Measurements from ENCODE around the gene LMF1. TPM values are rescaled to one million over a fixed set of nuclear protein-coding genes. Genes with fewer than 3 reads are reported as not detected.
A peak's percentile ranks its signal among the peaks of the same experiment; 100 is the strongest.

LMF1 gene
- total RNA-seq, 6 experiments from 2014 or later, result 10.9 to 20.0 (median 13.8) TPM

DNA sequence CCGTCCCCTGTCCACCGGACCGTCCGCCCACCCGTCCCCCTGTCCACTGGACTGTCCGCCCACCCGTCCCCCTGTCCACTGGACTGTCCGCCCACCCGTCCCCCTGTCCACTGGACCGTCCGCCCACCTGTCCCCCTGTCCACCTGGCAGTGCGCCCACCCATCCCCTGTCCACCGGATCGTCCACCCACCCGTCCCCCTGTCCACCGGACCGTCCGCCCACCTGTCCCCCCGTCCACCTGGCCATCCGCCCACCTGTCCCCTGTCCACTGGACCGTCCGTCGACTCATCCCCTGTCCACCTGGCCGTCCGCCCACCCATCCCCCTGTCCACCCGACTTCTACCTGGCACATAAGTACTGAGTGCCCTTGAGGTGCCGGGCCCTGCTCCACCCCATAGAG is 76.6 kb downstream of the LMF1 start:
- no peak for TF ChIP-seq POLR2A (IDR thresholded peaks at IDR 0.05)
- TF ChIP-seq CTCF (IDR thresholded peaks at IDR 0.05), result no peak
- H3K27ac ChIP-seq, result no peak overlapping the region
- intact Hi-C loops (cut with DNase I), result no loop called here
- H3K27me3 ChIP-seq, result no peaks in the 10 kb centered on the region
- H3K36me3 ChIP-seq, result no peaks in the 10 kb centered on the region
- H3K9me3 ChIP-seq, result no peaks in the 10 kb centered on the region
- 74% methylated on average over 27 of the region's 27 CpGs for WGBS (ENCODE audit: insufficient coverage, low coverage, low lambda C conversion rate, missing lambda C conversion rate)
- H3K4me3 ChIP-seq, result no peak overlapping the region
- ATAC-seq (no peak), DNase-seq (peak in 1 of 3 donors; percentile 65)
- H3K4me1 ChIP-seq, result no peaks in the 10 kb centered on the region

DNA sequence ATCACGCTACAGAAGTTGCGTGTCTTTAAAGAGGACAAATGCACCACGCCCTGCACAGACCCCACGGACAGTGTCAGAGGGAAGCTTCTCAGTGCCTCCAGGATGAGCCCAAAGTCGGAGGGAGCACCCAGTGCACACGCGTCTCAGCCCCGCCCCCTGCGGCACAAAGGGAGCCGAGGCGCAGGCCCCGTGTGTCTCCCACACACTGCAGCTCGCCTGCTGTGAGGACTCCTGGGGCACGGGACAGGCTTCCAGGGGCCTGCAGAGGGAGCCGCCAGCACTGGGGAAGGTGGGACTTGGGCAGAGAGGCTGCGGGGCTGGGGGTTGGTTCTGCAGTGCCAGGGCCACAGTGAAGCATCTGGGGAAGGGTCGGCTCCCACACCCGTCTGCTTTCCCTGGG is 77.4 kb downstream of the LMF1 start:
- Histone ChIP-seq H3K27me3 (no peaks in the 10 kb centered on the region), H3K36me3 (no peaks in the 10 kb centered on the region), H3K9me3 (no peaks in the 10 kb centered on the region), H3K27ac (no peak overlapping the region), H3K4me3 (no peak overlapping the region), H3K4me1 (no peaks in the 10 kb centered on the region)
- WGBS (ENCODE audit: insufficient coverage, low coverage, low lambda C conversion rate, missing lambda C conversion rate), result 96% methylated on average over 4 of the region's 18 CpGs
- intact Hi-C loops (cut with DNase I), result no loop called here
- TF ChIP-seq CTCF (IDR thresholded peaks at IDR 0.05) (no peak), POLR2A (IDR thresholded peaks at IDR 0.05) (no peak)
- ATAC-seq, result no peak
- no peak for DNase-seq

DNA sequence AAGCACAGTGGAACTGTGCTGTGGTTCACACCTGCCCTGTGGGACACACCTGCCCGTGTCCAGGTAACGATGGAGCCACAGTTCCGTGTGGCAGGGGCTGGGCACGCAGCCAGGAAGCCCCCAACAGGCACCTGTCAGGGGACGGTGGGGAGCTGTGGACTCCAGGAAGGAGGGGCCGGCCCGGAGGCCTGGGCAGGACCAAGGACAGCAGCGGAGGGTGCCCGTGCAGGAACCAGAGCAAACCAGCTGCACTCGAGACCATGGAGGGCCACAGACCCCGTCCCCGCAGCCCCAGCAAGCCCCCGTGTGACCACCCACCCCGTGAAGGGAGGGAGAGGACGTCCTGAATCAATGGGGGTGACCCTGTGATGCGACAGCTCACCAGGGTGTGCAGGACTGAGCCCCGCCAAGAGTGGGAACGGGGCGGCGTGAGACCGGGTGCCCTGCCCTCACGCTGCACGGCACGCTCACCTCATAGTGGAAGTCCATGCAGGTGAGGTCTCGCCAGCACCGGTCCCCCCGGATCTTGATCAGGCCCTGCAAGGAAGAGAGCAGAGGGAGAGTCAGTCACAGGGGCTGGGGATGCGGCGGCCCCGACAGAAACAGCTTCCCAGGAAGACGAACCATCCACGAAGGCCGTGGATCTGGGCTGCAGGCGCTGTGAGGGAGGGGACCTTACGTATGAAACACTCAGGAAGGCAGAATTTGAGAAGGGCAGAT is 78.1 kb downstream of the LMF1 start:
- intact Hi-C loops (cut with DNase I), result no loop called here
- H3K27me3 ChIP-seq, result no peaks in the 10 kb centered on the region
- 97% methylated on average over 7 of the region's 35 CpGs for WGBS (ENCODE audit: insufficient coverage, low coverage, low lambda C conversion rate, missing lambda C conversion rate)
- no peaks in the 10 kb centered on the region for H3K4me1 ChIP-seq
- H3K27ac ChIP-seq, result no peak overlapping the region
- no peak for TF ChIP-seq POLR2A (IDR thresholded peaks at IDR 0.05)
- TF ChIP-seq CTCF (IDR thresholded peaks at IDR 0.05), result no peak
- no peaks in the 10 kb centered on the region for H3K36me3 ChIP-seq
- ATAC-seq (no peak), DNase-seq (no peak)
- no peaks in the 10 kb centered on the region for H3K9me3 ChIP-seq
- no peak overlapping the region for H3K4me3 ChIP-seq

DNA sequence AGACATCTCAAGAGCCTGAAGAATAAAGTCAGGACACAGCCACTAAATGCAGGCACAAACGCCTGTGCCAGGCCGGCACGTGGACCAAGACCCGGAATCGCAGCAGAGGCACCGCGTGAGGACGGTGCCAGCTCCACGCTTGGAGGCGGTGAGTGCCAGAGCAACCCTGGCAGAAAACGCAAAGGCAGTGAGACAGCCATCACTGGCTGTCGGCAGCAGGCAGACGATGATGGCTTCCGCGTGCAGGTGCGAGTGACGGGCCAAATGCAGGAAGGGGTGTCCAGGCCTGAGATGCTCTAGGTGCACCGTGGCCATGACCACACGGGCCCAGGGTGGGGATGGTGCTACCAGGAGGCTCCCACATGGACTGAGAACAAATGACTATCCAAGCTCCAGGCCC is 78.8 kb downstream of the LMF1 start:
- intact Hi-C loops (cut with DNase I), result no loop called here
- Histone ChIP-seq H3K27me3 (no peaks in the 10 kb centered on the region), H3K4me3 (no peak overlapping the region), H3K27ac (no peak overlapping the region), H3K4me1 (no peaks in the 10 kb centered on the region), H3K9me3 (no peaks in the 10 kb centered on the region), H3K36me3 (no peaks in the 10 kb centered on the region)
- WGBS (ENCODE audit: insufficient coverage, low coverage, low lambda C conversion rate, missing lambda C conversion rate), result 84% methylated on average over 9 of the region's 19 CpGs
- ATAC-seq, result no peak
- DNase-seq, result no peak
- no peak for TF ChIP-seq CTCF (IDR thresholded peaks at IDR 0.05)
- TF ChIP-seq POLR2A (IDR thresholded peaks at IDR 0.05), result no peak
